Measurements from ENCODE around the gene ASL. TPM values are rescaled to one million over a fixed set of nuclear protein-coding genes. Genes with fewer than 3 reads are reported as not detected.
"Not testable (repeated sequence)": the region's sequence is repeated elsewhere in the genome, so short reads cannot be mapped to it uniquely, and the experiment has no call there.

The ASL gene
- 20.2 and 25.9 TPM in 2 replicates for polyA plus RNA-seq (2011; rRNA removed)
- 17.5 and 26.5 TPM in 2 replicates for polyA minus RNA-seq (2011; rRNA and poly(A)+ RNA removed)

- DNase-seq (ENCODE audit: low read depth, low spot score) = peak; percentile 57
- H3K27me3 ChIP-seq (ENCODE audit: control insufficient read depth, insufficient read depth, low read length) = no peaks in the 10 kb centered on the region
- ChIA-PET POLR2A (interaction anchor here (0.5 to 1.8 kb wide), 12 partner anchors 9 to 580 kb away, joined by 3 to 9 read pairs (median 4); partner anchors contain the start of gene CRCP), CTCF (no interaction called here)
- TF ChIP-seq CTCF (IDR thresholded peaks at IDR 0.05; ENCODE audit: low read depth, low read length) = 0 out of 2 replicates have a peak, but pooled peaks have one; percentile 14
- H3K9me3 ChIP-seq (ENCODE audit: control insufficient read depth, insufficient read depth, low read length) = no peaks in the 10 kb centered on the region; the same call in 1 of the 2 replicates
- peak within 1 kb of the TSS; percentile 87 for H3K4me3 ChIP-seq (ENCODE audit: low read depth, low read length)
- peak within 1 kb of the TSS; percentile 39 for H3K27ac ChIP-seq (ENCODE audit: low read depth, low read length)
Measured at GRCh38 chr7:66075590-66076461, at the start of gene ASL. TSS of gene ASL (plus strand) at chr7:66075819. CDS start at chr7:66076082, 263 bp downstream.

GRCh38 chr7:66028342-66028741 lies 47.3 kb upstream of the ASL start:
- CTCF ChIA-PET = interaction anchor here (0.7 kb wide), 1 partner anchor 135 kb away, joined by 3 read pairs; no protein-coding TSS in a partner anchor
- H3K9me3 ChIP-seq (ENCODE audit: control insufficient read depth, insufficient read depth, low read length); H3K27me3 ChIP-seq (ENCODE audit: control insufficient read depth, insufficient read depth, low read length); H3K4me3 ChIP-seq (ENCODE audit: low read depth, low read length); POLR2A ChIA-PET; H3K27ac ChIP-seq (ENCODE audit: low read depth, low read length); DNase-seq (ENCODE audit: low read depth, low spot score): not testable (repeated sequence)

GRCh38 chr7:66033471-66034385 lies 41.9 kb upstream of the ASL start:
- Histone ChIP-seq H3K27me3 (ENCODE audit: control insufficient read depth, insufficient read depth, low read length) (no peaks in the 10 kb centered on the region), H3K9me3 (ENCODE audit: control insufficient read depth, insufficient read depth, low read length) (no peaks in the 10 kb centered on the region), H3K27ac (ENCODE audit: low read depth, low read length) (no peak overlapping the region), H3K4me3 (ENCODE audit: low read depth, low read length) (no peak overlapping the region)
- TF ChIP-seq CTCF (IDR thresholded peaks at IDR 0.05; ENCODE audit: low read depth, low read length) = no peak
- DNase-seq (ENCODE audit: low read depth, low spot score) = no peak
- ChIA-PET CTCF (interaction anchor here (1.2 kb wide), 1 partner anchor 9 kb away, joined by 3 read pairs; no protein-coding TSS in a partner anchor), POLR2A (no interaction called here)

GRCh38 chr7:66034436-66035010 lies 41.1 kb upstream of the ASL start:
- H3K27me3 ChIP-seq (ENCODE audit: control insufficient read depth, insufficient read depth, low read length); H3K9me3 ChIP-seq (ENCODE audit: control insufficient read depth, insufficient read depth, low read length); DNase-seq (ENCODE audit: low read depth, low spot score); H3K4me3 ChIP-seq (ENCODE audit: low read depth, low read length); H3K27ac ChIP-seq (ENCODE audit: low read depth, low read length): not testable (repeated sequence)
- ChIA-PET POLR2A (interaction anchor here (0.6 kb wide), 1 partner anchor 17 kb away, joined by 6 read pairs; no protein-coding TSS in a partner anchor), CTCF (interaction anchor here (0.7 kb wide), 1 partner anchor 25 kb away, joined by 3 read pairs; no protein-coding TSS in a partner anchor)

GRCh38 chr7:66036382-66036781 lies 39.2 kb upstream of the ASL start:
- TF ChIP-seq CTCF (IDR thresholded peaks at IDR 0.05; ENCODE audit: low read depth, low read length) = no peak
- H3K4me3 ChIP-seq (ENCODE audit: low read depth, low read length) = no peak overlapping the region
- no peak overlapping the region for H3K27ac ChIP-seq (ENCODE audit: low read depth, low read length)
- no peak for DNase-seq (ENCODE audit: low read depth, low spot score)
- H3K27me3 ChIP-seq (ENCODE audit: control insufficient read depth, insufficient read depth, low read length) = no peaks in the 10 kb centered on the region
- CTCF ChIA-PET = interaction anchor here (0.7 kb wide), 1 partner anchor 71 kb away, joined by 4 read pairs; no protein-coding TSS in a partner anchor
- POLR2A ChIA-PET = no interaction called here
- H3K9me3 ChIP-seq (ENCODE audit: control insufficient read depth, insufficient read depth, low read length) = no peaks in the 10 kb centered on the region

Data from AG04450 (cell line).